AG10803 (cell line): Measurements from ENCODE around the gene SDCCAG8.

ENCODE experiments used
- DNase-seq: peaks from one replicate; pipeline ENCODE4 v3.0.0; 2010; ENCODE audit warnings: low read depth
- H3K4me3 ChIP-seq: 2 replicates; pipeline ENCODE4 v1.5.1; 2011; ENCODE audit warnings: mild to moderate bottlenecking, low read length, control low read depth
- CTCF ChIP-seq: conservative IDR thresholded peaks from 2 replicates; pipeline ENCODE4 v1.5.1; 2011; ENCODE audit warnings: mild to moderate bottlenecking, low read length, control low read depth, inconsistent platforms

The SDCCAG8 gene

GRCh38 chr1:243461700-243462099, 205.9 kb downstream of the SDCCAG8 start:
- no peak for DNase-seq
- H3K4me3 ChIP-seq = no peak overlapping the region
- no peak for TF ChIP-seq CTCF

GRCh38 chr1:243462929-243463697, 207.3 kb downstream of the SDCCAG8 start:
- DNase-seq = no peak
- no peak for TF ChIP-seq CTCF
- H3K4me3 ChIP-seq = no peak overlapping the region

- DNase-seq = no peak
- no peak overlapping the region for H3K4me3 ChIP-seq
- no peak for TF ChIP-seq CTCF
These were observed 209.2 kb downstream of the SDCCAG8 start for GRCh38 chr1:243465081-243465480.

GRCh38 chr1:243465738-243466137, 209.9 kb downstream of the SDCCAG8 start:
- TF ChIP-seq CTCF = no peak
- no peak overlapping the region for H3K4me3 ChIP-seq
- DNase-seq = no peak

GRCh38 chr1:243469497-243469896, 213.7 kb downstream of the SDCCAG8 start:
- no peak for DNase-seq
- H3K4me3 ChIP-seq = no peak overlapping the region
- no peak for TF ChIP-seq CTCF

- H3K4me3 ChIP-seq = no peak overlapping the region
- DNase-seq = peak; percentile 25
- TF ChIP-seq CTCF = peak; percentile 35; the same call in 1 of the 2 replicates
These were observed 214.7 kb downstream of the SDCCAG8 start for GRCh38 chr1:243470502-243470901.

- TF ChIP-seq CTCF = no peak
- no peak for DNase-seq
- H3K4me3 ChIP-seq = no peak overlapping the region
These were observed 215.3 kb downstream of the SDCCAG8 start for GRCh38 chr1:243471026-243471685.
